GM19193 (cell line): ENCODE measurements around the gene C3orf62.

Experiments used
- POLR2A ChIP-seq: IDR thresholded peaks from 4 replicates; pipeline ENCODE4 v1.6.1; 2011; ENCODE audit not compliant: insufficient read depth, insufficient read length; ENCODE audit errors: extremely low read depth

The C3orf62 gene

GRCh38 chr3:49253512-49253911 lies 23.5 kb downstream of the C3orf62 start:
- no peak for TF ChIP-seq POLR2A

DNA sequence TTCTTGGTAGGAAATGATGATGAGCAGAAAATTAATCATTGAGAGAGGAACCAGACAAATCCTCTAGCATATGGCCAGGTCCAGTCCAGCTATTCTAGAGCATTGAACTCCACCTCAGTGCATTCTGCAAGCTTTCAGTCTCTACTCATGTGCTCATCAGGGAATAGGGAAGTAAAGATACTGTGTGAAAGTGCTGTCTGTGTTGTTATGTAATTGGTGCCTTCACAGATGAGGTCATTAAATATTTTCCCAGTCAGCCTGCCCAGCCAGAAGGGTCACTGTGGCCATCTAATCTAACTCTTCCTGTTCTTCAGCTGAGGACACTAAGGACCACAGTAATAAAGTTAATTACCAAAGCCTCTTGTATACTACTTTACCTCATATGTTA lies 28.2 kb downstream of the C3orf62 start:
- no peak for TF ChIP-seq POLR2A

- no peak for TF ChIP-seq POLR2A
Observed at GRCh38 chr3:49244581-49245205, 32.3 kb downstream of the C3orf62 start.

- TF ChIP-seq POLR2A: no peak
Observed at GRCh38 chr3:49238274-49239127, 38.5 kb downstream of the C3orf62 start.

- TF ChIP-seq POLR2A: no peak
Observed at GRCh38 chr3:49237344-49237743, 39.7 kb downstream of the C3orf62 start.

DNA sequence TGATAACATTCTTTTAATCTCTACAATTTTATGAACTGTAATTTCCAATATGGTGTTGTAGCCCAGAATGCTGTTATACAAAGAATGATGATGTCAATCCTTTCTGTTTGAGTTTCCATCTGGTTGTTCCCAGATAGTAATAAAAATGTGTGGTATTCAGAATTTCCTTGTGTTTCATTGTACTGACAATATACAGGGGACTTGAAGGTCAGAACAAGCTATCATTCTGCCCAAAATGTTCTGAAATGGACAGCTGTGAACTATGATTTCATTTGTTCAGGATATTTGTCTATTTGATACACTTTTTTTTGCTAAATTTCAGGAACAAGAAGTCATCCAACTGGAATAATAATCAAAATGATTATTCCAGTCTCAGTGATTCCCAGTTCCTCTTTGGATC lies 40.8 kb downstream of the C3orf62 start:
- no peak for TF ChIP-seq POLR2A

- no peak for TF ChIP-seq POLR2A
Observed at GRCh38 chr3:49222002-49222401, 55.0 kb downstream of the C3orf62 start.

DNA sequence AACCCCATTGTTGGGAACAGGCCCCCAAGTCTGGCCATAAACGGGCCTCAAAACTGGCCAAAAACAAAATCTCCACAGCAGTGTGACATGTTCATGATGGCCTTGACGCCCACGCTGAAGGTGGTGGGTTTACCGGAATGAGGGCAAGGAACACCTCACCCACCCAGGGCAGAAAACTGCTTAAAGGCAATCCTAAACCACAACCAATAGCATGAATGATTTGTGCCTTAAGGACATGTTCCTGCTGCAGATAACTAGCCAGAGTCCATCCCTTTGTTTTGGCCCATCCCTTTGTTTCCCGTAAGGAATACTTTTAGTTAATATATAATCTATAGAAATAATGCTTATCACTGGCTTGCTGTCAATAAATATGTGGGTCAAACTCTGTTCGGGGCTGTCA lies 57.9 kb downstream of the C3orf62 start:
- no peak for TF ChIP-seq POLR2A
